Islet of Langerhans (tissue), 1 donor: Measurements from ENCODE around the gene TRIO.

Experiments
- FAIRE-seq: peaks from one replicate; lab custom pipeline; 2011; peaks lifted over from hg19 to GRCh38; lab: Jason Lieb, UNC

Gene TRIO

DNA sequence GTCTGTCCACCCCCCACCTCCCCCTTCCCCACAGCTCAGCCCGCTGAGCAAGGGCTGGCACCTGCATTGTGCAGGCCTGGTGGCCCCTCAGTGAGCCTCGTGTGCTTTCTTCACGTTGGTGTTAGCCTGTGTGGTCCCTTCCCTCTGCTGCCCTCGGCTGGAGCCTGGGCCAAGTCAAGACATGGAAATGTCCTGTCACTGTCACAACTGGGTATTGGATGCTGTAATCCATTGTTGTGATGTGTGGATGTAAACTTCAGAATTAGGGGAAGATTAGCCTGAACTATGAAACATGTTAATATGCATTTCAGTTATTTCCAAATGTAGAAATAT is 103.9 kb downstream of the TRIO start:
- no peak for FAIRE-seq

DNA sequence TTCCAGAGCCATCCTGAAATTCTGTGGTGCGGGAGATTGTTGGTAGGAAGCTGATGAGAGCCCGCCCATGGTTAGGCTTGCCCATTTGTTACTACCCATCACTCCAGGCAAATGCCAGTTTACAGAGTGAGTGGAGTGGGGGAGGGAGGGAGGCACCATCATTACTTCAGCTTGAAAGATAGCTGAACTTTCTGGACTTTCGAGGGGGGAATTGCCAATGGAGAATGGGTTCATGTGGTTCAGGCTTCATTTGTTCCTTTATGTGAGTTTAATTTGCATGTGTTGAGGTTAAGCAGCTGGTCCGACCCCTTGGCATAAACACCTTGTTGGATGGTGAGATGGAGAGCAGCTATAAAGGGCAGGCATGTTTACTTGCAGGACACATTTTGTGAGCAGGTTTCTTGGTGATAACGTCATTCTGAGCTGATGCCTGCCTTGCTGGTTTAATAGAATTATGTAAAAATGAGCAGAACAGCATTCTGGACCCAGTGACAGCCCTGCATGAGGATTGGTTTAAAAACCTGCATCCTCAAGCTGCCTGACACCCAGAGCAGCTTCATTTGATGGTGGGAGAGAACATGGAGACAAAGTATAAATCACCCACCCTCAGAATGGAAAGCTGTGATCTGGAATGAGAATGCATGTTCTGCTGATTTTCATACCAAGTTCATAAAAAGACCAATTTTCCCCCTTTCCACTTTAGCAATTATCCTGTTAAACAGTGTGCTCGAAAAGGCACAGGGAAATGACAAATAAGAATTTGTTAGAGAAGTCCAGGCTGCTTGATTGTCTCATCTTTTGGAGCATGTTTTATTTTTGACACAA is 106.3 kb downstream of the TRIO start:
- no peak for FAIRE-seq

DNA sequence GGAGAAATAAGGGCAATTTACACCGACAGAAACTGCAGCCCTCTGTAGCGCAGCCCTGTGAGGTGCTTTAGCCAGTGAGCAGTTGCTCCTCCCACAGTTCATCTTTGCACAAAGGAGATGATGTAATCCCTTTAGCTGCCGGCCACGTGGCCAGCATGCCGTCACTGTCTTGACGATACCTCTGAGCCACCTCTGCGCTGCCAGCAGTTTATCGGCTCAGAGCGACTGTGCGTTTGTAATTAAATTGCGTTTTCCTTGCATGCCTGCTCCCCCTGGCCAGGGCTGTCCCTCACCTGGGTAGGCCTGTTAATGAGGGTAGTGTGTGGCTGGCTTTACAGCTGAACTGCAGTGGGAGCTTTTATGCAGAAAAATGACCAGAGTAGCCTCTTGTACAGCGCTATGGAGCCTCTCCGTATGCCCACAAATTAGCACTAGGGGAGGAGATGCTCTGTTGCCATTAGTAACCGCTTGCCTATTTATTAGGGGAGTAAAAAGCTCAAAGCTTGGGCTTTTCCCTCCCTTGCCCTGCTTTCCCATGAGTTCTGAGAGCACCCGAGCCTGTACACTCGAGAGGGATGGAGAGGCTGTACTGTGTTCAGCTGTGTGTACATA is 107.0 kb downstream of the TRIO start:
- FAIRE-seq, result no peak

DNA sequence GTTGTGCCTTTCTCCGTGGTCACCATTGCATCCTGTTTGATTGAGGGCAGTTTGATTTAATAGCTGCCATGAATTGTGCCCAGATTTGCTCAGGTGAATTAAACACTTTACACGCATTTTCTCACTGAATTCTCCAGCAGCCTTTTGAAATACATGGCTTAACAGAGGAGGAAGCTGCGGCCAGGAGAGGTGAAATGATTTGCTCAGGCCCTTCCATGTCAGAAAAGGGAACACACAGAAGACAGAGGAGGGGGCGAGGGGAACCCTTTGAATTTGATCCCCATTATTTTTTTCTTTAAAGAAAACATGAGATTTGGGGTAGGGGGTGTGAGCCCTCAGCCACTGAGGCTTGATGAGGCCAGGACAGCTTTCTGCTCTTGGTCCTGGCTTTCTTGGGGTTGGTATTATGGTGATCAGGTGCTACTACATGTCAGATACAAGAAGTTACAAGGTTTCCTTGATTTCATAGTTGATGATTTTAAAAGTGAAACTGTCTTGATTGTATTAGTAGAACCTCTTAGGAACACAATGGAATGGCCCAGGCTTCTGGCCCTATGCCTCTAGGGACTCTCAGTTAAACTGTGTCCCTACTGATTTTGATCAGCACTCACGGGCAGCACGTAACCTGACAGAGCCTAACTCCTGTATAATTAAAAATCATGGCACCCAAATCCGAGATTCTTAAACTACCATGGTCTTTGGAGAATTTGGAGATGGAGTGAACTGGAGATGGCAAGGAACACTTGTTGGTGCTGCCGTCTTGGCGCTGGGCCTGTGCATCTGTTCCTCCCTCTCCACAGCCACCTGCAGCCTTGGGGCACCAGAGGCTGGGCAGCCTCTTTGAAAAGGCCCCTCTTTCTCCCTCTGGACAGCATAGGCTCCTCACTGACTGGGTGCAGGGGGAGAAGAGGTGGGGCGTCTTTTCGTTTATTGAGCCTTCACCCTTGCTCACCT is 107.9 kb downstream of the TRIO start:
- FAIRE-seq, result no peak

DNA sequence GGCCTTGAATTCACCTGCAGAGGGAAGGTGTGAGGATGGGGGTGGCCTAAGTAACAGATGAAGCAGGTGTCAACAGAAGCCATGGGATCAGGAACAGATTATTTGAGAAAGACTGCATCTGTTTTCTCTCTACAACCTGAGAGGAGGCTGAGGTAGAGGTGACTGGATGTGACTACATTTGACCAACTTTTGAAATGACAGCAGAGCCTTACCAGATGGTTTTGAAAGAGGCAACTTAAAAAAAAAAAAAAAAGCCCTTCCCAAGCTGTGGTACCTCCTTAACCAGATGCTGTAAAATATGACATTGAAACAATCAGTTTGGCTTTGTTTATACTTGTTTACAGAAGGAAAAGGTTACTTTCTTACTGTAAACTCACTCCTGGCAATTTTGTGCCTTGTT is 108.6 kb downstream of the TRIO start:
- no peak for FAIRE-seq

DNA sequence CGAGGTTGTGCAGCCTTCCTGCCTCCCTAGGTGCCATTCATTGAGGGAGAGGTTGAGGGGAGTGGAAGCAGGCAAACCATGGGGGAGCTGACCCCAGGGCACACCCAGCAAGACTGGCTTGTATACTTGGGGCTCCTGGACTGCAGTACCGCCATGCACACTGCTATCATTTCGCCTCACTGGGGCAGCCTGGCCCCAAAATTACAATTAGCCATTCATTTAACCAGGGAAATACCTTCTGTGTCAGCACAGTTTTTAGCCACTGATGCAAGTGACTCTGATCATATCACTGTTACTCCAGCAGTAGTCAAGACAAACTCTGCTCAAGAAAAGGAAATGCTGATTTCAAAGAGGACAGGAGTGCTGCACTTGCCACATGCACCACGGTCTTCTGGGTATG is 109.7 kb downstream of the TRIO start:
- FAIRE-seq, result no peak

DNA sequence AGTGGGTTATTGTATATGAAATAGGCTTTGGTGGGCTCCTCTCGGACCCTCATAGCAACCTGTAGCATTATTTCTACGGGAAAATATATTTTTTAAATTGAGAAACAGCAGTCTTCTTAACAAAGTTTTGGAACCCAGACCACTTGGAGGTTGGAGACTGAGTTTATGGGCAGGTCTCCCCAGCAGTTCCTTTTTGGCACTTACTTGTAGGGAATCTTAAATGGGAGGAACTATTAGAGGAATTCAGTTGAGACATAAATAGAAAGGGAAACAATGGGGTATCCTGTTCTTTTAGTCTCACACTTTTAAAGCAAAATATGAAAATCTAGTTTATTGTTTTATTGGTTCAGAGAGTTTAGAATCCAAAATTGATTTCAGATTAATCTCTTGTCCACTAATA is 111.5 kb downstream of the TRIO start:
- FAIRE-seq, result no peak

DNA sequence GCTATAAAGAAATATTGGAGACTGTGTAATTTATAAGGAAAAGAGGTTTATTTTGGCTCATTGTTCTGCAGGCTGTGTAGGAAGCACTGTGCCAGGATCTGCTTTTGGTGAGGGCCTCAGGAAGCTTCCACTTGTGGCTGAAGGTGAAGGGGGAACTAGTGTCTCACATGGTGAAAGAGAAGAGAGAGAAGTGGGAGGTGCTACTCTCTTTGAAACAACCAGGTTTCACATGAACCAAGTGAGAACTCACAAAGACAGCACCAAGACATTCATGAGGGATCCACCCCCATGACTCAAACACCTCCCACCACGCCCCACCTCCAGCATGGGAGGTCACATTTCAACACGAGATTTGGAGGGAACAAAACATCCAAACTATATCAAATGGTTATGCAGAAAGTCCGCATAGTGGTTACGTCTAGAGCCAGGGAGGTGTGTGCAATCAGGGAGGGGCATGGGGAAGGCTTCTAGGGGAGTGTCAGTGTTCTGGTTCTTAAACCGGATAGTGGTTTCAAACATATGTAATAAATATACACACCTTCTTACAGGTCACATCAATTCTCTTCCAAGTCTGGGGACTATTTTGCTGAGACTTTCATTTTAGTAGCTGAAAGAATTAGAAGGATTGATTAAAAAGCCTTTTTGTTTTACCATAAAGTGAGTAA is 113.0 kb downstream of the TRIO start:
- no peak for FAIRE-seq

DNA sequence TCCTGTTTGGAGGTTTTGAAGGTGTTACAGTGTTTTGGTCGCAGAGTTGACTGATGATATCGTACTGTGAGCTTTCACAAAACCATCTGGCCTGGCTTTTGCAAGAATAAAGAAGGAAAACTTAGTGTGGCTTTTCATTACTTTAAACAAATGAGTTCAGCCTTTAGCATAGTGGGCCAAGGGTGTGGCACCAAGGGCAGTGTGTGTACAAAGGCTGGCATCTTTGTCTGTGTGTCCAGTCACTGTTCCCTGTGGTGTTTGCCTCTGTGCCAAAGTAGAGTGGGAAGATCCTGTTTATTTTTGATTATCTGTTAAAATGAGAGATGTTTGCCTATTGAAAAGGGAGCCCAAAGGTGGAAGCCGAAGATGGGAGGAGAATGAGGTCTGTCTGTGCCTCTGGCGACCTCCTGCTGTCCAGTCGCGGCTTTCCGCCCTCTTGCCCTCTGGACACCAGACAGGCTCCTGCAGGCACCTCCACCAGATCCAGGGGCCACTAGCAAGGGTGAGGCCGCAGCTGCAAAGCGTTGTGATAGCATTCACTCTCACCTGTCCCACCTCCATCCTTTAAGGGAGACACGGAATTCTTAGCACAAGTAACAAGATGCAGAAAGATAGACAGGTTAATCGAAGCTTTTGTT is 113.7 kb downstream of the TRIO start:
- no peak for FAIRE-seq

DNA sequence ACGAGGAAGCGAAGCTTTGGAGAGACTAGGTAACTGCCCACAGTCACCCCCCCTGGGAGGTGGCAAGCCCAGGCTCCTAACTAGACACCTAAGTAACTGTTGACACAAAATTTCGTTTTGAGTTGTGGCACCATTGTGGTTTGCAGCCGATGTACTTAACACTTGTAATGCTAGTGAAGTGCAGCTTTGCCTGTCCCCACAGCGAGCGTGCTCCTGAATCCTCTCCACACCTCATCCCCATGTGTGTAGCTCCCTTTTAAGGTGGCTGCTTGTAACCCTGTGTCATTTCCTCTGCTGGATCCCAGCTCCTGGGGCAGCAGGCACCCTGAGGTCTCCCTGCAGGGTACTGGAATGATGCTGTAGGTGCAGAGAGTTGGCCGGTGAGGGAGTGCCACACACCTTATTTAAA is 114.9 kb downstream of the TRIO start:
- no peak for FAIRE-seq

DNA sequence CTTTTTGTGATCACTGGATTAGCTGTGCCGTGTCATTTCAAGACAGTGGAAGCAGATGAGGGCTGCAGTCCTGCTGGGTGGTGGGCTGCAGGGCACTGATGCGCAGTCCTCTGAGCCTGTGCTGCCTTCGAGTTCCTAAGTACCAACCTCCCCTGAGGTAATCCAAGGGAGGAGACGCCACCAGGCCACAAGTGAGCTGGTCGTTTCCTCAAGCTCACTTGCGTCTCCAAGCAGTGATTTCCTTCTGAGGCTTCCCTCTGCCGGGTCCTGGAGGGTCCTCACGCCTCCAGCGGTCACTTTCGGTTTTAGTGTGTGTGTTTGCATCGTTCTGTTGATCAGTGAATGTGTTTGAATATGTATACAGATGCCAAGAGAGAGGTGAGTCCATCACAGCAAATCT is 115.7 kb downstream of the TRIO start:
- no peak for FAIRE-seq

DNA sequence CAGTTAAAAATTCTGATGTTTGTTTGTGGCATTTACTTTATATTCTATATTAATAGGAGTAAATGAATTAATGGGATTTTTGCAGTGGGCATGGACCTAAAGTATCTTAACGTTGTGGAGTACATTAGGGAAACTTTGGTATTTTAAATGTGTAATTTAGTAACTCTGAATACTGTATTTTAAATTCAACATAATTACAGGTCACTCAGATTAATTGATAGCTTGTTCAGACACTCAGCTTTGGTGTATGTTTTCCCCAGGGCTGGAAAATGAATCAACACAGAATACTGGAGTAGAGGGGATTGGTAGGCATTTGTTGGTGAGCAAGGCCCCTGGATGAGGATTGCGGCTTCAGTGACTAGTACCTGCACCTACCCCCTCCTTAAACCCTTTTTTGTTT is 117.5 kb downstream of the TRIO start:
- FAIRE-seq, result no peak

DNA sequence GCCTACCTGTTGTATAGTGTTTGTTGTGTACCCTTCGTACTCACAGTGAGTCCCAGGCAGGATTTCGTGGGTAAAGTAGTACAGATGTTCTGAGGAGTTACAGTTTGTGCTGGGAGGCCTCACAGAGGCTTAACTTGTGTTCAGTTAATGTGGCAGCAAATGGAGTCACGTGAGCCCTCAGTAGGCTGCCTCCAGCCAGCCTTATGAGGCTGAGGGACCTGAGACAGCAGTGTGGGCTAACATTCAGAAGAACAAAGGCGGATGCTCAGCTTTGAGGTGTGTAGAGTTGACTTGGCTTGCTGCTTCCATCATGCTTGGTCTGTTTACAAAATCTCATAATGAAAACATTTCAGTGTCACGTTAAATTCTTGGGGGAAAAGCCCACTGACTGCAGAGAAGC is 118.1 kb downstream of the TRIO start:
- no peak for FAIRE-seq

DNA sequence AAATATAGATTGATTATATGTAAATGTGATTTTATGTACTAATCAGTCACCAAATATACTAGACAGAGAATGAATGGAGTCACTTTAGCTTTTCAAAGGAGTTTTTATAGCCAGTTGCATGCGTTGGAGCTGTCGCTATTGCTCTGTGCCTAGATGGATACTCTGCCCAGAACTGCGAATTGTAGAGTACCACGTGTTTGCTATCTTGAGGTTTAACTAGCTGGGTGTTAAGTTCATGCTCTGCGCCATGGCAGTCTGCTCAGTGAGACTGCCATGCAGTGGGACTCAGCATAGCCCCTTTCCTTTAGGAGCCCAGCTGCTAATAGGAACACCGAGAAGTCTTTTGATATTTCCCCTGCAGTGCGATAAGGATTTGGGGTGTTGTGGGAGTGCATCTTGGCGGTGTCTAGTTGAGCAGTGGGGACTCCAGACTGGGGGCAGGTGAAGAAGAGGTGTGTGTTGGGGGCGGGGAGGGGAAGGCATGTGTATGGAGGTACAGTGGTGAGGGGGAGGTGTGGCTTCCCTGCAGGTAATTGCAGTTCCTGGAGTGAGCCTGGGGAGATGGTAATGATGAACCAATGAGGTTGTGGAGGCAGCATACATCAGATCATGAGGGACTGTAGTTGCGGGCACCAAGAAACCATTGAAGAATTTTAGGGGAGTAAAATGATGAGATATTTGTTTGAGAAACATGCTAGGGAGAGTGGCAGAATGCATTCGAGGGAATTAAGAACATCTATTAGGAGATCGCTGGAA is 118.9 kb downstream of the TRIO start:
- FAIRE-seq, result no peak

DNA sequence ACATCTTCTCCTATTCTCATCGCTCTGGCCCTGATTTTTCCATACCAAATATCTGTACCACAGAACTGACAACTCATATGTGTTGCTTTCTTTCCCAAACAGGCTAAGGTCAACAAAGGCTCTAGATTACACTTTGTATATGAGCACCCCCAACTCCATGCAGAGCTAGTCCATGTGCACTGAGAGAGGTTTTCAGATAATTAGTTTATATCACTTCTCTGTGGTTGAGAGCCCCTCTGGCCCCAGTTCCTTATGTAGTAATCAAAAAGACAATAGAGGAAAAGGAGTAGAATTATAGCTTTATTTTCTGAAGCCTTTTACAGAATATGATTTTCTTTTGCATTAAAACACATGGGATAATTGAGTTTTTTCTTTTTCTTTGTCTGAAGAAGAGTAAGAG is 120.0 kb downstream of the TRIO start:
- no peak for FAIRE-seq

DNA sequence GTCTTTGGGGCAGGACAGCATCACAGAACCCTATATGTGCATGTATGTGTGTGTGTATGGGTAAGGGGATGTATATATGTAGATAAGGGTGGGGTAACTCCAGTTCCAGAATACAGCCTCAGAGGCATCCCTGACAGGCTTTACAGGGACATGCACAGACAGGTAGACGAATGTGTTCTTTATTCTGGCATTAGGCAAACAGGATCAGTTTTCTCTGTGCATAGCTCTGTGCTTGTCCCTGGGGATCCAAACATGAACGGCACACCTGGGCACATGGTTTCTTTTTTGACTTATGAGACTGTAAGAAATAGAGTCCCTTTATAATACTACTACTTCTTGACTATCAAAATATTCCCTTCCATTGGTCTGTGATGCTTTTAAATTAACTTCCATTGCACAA is 120.6 kb downstream of the TRIO start:
- FAIRE-seq, result no peak

DNA sequence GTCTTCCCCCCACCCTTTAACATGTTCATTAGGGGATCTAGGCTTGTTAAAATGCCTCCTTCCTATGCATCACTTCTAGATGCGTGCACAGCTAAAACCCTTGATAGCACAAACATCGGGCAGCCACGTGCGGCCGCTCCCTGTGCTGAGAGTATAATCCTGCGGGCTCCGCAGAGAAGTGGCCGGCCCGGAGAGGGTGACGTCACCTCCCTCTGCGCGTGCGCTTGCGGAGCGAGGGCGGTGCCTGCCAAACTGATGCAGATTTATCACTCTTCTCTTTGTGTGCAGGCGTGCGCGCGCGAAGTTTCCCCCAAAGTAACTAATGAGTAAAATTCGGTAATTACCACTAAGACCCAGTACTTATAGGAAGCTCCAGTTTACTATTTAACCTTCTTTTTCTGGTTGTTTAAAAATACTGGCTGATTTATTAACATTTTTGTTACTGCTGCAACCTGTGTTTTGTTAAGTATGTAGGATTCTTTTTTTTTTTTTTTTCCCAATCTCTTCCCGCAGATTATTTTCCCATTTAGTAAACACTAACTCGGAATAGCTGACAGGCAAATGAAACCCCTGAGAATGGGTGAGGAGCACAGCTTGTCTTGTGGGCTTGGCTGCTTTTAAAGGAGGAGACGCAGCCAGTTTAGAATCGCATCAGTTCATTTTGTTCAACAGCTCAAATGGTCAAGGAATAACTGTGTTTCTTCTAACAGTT is 121.6 kb downstream of the TRIO start:
- no peak for FAIRE-seq

DNA sequence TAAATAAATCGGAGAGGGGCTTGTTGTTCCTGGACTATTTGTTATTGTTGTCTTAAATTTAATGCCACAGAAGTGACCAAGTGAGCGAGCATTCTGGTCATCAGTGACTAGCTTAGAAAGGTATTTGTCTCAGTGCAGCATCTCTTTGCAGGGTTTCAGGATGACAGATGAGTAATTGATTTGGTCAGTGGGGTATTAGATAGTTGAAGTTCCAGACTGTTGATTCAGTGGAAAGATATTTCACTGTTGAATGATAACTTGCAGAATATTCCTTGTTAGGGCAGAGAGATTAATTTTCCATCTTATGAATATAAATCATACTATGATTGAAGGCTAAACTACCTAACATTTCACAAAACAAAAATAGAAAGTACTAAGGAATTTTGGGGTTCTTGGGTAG is 122.4 kb downstream of the TRIO start:
- FAIRE-seq, result no peak

DNA sequence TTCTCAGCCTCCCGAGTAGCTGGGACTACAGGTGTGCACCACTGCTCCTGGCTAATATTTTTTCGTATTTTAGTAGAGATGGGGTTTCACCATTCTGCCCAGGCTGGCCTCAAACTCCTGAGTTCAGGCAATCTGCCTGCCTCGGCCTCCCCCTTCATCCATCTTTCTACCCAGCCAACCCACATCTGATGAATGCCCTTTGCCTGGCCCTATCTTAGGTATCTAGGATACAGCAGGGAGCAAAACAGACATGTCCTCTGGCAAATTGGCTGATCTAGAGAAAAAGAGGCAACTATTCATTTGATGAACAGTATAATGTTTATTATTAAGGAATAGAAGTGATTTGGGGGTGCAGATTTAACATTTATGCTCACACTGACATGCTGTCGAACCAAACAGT is 123.0 kb downstream of the TRIO start:
- FAIRE-seq, result peak; percentile 51

DNA sequence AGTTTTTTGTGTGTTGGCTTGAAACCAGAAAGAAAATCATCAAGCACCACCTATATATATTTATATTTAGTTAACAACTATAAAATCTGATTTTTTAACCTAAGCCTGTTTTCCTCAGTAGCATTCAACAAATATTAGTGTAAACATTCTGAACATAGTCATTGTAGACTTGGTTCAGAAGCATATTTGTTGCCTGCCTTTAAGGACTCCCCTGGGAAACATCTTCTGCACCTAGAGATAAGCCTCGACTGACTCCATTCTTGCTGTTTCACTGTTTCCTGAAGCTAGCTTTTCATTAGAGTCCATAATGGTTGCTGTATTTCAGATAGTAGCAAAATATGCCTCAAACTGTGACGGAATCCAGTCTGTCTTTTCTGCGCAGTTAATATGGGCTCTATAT is 123.5 kb downstream of the TRIO start:
- FAIRE-seq, result no peak
